Progenitor cell of endocrine pancreas (in vitro differentiated cells): ENCODE results near the gene CHCHD10. TPM values are rescaled to one million over a fixed set of nuclear protein-coding genes. Genes with fewer than 3 reads are reported as not detected.

Source experiments
- DNase-seq: peaks from one replicate; pipeline ENCODE4 v3.0.0; 2021; ENCODE audit warnings: low spot score; ENCODE audit not compliant: unreplicated experiment
- H3K27ac Mint-ChIP-seq: 2 replicates; pipeline ENCODE4 v1.8.0; 2021; ENCODE audit warnings: mild to moderate bottlenecking, moderate library complexity, mixed read lengths
- H3K27me3 Mint-ChIP-seq: 2 replicates; pipeline ENCODE4 v1.8.0; 2021; ENCODE audit warnings: mixed read lengths
- H3K36me3 Mint-ChIP-seq: 2 replicates; pipeline ENCODE4 v1.8.0; 2022; ENCODE audit warnings: mixed read lengths; ENCODE audit not compliant: insufficient read depth
- H3K4me1 Mint-ChIP-seq: 2 replicates; pipeline ENCODE4 v1.8.0; 2021; ENCODE audit warnings: low read depth, mixed read lengths
- H3K4me3 Mint-ChIP-seq: 2 replicates; pipeline ENCODE4 v1.8.0; 2021; ENCODE audit warnings: low read depth, mild to moderate bottlenecking, moderate library complexity, mixed read lengths
- H3K9me3 Mint-ChIP-seq: 2 replicates; pipeline ENCODE4 v1.8.0; 2021; ENCODE audit warnings: low read depth, mixed read lengths
- CTCF ChIP-seq: fragments of 200-600 bp; sonication (generic); IDR thresholded peaks from one replicate; pipeline ENCODE4 v1.5.0; 2021; ENCODE audit warnings: antibody characterized with exemption, mild to moderate bottlenecking; ENCODE audit not compliant: unreplicated experiment
- total RNA-seq: library from RNA; stranded (reverse); gene quantifications from 2 replicates; pipeline ENCODE4 v1.2.1, GENCODE V29; 2021

CHCHD10 gene
- total RNA-seq, 1 donor from 2014 or later = 42.3 TPM

GRCh38 chr22:23716811-23717801, 50.7 kb downstream of the CHCHD10 start:
- no peaks in the 10 kb centered on the region for H3K9me3 Mint-ChIP-seq
- TF ChIP-seq CTCF = no peak
- no peaks in the 10 kb centered on the region for H3K27me3 Mint-ChIP-seq
- H3K27ac Mint-ChIP-seq = peak overlapping the region; percentile 71
- peak; percentile 64 for DNase-seq
- H3K4me3 Mint-ChIP-seq = peak overlapping the region; percentile 75
- H3K4me1 Mint-ChIP-seq = peaks cover 3% of the 10 kb centered on the region
- peaks cover 6% of the 10 kb centered on the region for H3K36me3 Mint-ChIP-seq

Other genes with a start within 250 kb of the CHCHD10 start
- gene IGLL1, start 187.7 kb downstream of the CHCHD10 start, total RNA-seq = not detected in 2 replicates
- gene DRICH1, start 135.7 kb downstream of the CHCHD10 start, total RNA-seq = 8.6 and 11.1 TPM in 2 replicates
- 0.07 TPM in 1 of 2 replicates, not detected in the other for gene RGL4, start 77.0 kb downstream of the CHCHD10 start, total RNA-seq
- gene ZNF70, start 16.9 kb downstream of the CHCHD10 start, total RNA-seq = 8.9 and 9.8 TPM in 2 replicates
- gene VPREB3, start 13.5 kb downstream of the CHCHD10 start, total RNA-seq = not detected in 2 replicates
- gene C22orf15, start 5.0 kb downstream of the CHCHD10 start, total RNA-seq = not detected in 2 replicates
- gene MMP11, start 4.9 kb upstream of the CHCHD10 start, total RNA-seq = 41.6 and 50.2 TPM in 2 replicates
- 185 and 195 TPM in 2 replicates for gene SMARCB1, start 19.0 kb upstream of the CHCHD10 start, total RNA-seq
- gene DERL3, start 71.0 kb upstream of the CHCHD10 start, total RNA-seq = 1.5 and 2.8 TPM in 2 replicates
- gene SLC2A11, start 89.9 kb upstream of the CHCHD10 start, total RNA-seq = 39.7 and 40.1 TPM in 2 replicates
- gene MIF, start 126.4 kb upstream of the CHCHD10 start, total RNA-seq = 562 and 580 TPM in 2 replicates
- 4.8 and 5.4 TPM in 2 replicates for gene GSTT2B, start 193.2 kb upstream of the CHCHD10 start, total RNA-seq
- gene DDTL, start 198.9 kb upstream of the CHCHD10 start, total RNA-seq = not detected in 2 replicates
- 93.3 and 102 TPM in 2 replicates for gene DDT, start 206.5 kb upstream of the CHCHD10 start, total RNA-seq
- gene GSTT2, start 212.2 kb upstream of the CHCHD10 start, total RNA-seq = 0.47 and 0.60 TPM in 2 replicates
- gene GSTT4, start 237.5 kb upstream of the CHCHD10 start, total RNA-seq = not detected in 2 replicates
- gene CABIN1, start 243.3 kb upstream of the CHCHD10 start, total RNA-seq = 91.4 and 102 TPM in 2 replicates